HG02588 (cell line): ENCODE measurements around the gene RPLP1.

Experiments
- ATAC-seq: cut with Tn5 transposase; IDR thresholded peaks from one replicate; pipeline ENCODE4 v1.9.1; 2021; ENCODE audit warnings: mild to moderate bottlenecking, moderate library complexity; ENCODE audit not compliant: unreplicated experiment

The RPLP1 gene

GRCh38 chr15:69452692-69453521 lies at the start of gene RPLP1:
Gene RPLP1 (plus strand): TSS chr15:69452818. CDS start chr15:69452949, 131 bp downstream.
- ATAC-seq, result peak; percentile 77

- no peak for ATAC-seq
Observed at GRCh38 chr15:69403594-69403993, 49.0 kb upstream of the RPLP1 start.

GRCh38 chr15:69405110-69405509 lies 47.5 kb upstream of the RPLP1 start:
- no peak for ATAC-seq

- no peak for ATAC-seq
Observed at GRCh38 chr15:69407719-69408400, 44.8 kb upstream of the RPLP1 start.

GRCh38 chr15:69408841-69409240 lies 43.8 kb upstream of the RPLP1 start:
- no peak for ATAC-seq

- ATAC-seq, result no peak
Observed at GRCh38 chr15:69410248-69410874, 42.3 kb upstream of the RPLP1 start.

GRCh38 chr15:69412274-69412673 lies 40.3 kb upstream of the RPLP1 start:
- no peak for ATAC-seq

GRCh38 chr15:69412701-69413100 lies 39.9 kb upstream of the RPLP1 start:
- ATAC-seq, result no peak

GRCh38 chr15:69413822-69414700 lies 38.6 kb upstream of the RPLP1 start, which contains the start of gene KIF23:
Gene KIF23 (plus strand): TSS chr15:69414349. CDS start chr15:69414466, 117 bp downstream.
- ATAC-seq, result peak; percentile 90

- ATAC-seq, result peak; percentile 31
Observed at GRCh38 chr15:69414701-69415167, 37.9 kb upstream of the RPLP1 start.

- ATAC-seq, result no peak
Observed at GRCh38 chr15:69415381-69415780, 37.2 kb upstream of the RPLP1 start.

GRCh38 chr15:69417581-69417980 lies 35.0 kb upstream of the RPLP1 start:
- ATAC-seq, result no peak

- no peak for ATAC-seq
Observed at GRCh38 chr15:69421498-69421897, 31.1 kb upstream of the RPLP1 start.

GRCh38 chr15:69422336-69422895 lies 30.2 kb upstream of the RPLP1 start:
- ATAC-seq, result no peak

- ATAC-seq, result no peak
Observed at GRCh38 chr15:69424001-69424400, 28.6 kb upstream of the RPLP1 start.

GRCh38 chr15:69424748-69425413 lies 27.7 kb upstream of the RPLP1 start:
- no peak for ATAC-seq

- no peak for ATAC-seq
Observed at GRCh38 chr15:69433831-69434230, 18.8 kb upstream of the RPLP1 start.

GRCh38 chr15:69434238-69434637 lies 18.4 kb upstream of the RPLP1 start:
- ATAC-seq, result no peak

- no peak for ATAC-seq
Observed at GRCh38 chr15:69434679-69435078, 17.9 kb upstream of the RPLP1 start.

- no peak for ATAC-seq
Observed at GRCh38 chr15:69435985-69436384, 16.6 kb upstream of the RPLP1 start.
